Muscle layer of colon (tissue), 2 donors: ENCODE results near the gene ZNF740.
A peak's percentile ranks its signal among the peaks of the same experiment; 100 is the strongest.

Experiments used
- H3K27ac ChIP-seq: one replicate; pipeline ENCODE4 v1.7.0; 2013; ENCODE audit warnings: low read depth, mild to moderate bottlenecking, low read length, moderate library complexity
- H3K27me3 ChIP-seq, 2 donors: one replicate each; pipeline ENCODE4 v1.7.0; 2013; ENCODE audit warnings: low read length in 2 of 2, mild to moderate bottlenecking in 2 of 2; ENCODE audit not compliant: insufficient read depth in 2 of 2, control insufficient read depth in 1 of 2
- H3K36me3 ChIP-seq: one replicate; pipeline ENCODE4 v1.7.0; 2013; ENCODE audit warnings: mild to moderate bottlenecking, low read length; ENCODE audit not compliant: insufficient read depth
- H3K4me1 ChIP-seq: one replicate; pipeline ENCODE4 v1.7.0; 2013; ENCODE audit warnings: mild to moderate bottlenecking, low read length; ENCODE audit not compliant: insufficient read depth
- H3K4me3 ChIP-seq, 2 donors: one replicate each; pipeline ENCODE4 v1.7.0; 2013; ENCODE audit warnings: low read length in 2 of 2, low read depth in 1 of 2, mild to moderate bottlenecking in 1 of 2, moderate library complexity in 1 of 2
- H3K9ac ChIP-seq: one replicate; pipeline ENCODE4 v1.7.0; 2013; ENCODE audit warnings: low read length
- H3K9me3 ChIP-seq: one replicate; pipeline ENCODE4 v1.7.0; 2013; ENCODE audit warnings: mild to moderate bottlenecking, low read length
- donor health status: abdominal sarcoma.
- donor health status: Adenocarcinoma of cecum.

Gene ZNF740, protein sequence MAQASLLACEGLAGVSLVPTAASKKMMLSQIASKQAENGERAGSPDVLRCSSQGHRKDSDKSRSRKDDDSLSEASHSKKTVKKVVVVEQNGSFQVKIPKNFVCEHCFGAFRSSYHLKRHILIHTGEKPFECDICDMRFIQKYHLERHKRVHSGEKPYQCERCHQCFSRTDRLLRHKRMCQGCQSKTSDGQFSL

DNA sequence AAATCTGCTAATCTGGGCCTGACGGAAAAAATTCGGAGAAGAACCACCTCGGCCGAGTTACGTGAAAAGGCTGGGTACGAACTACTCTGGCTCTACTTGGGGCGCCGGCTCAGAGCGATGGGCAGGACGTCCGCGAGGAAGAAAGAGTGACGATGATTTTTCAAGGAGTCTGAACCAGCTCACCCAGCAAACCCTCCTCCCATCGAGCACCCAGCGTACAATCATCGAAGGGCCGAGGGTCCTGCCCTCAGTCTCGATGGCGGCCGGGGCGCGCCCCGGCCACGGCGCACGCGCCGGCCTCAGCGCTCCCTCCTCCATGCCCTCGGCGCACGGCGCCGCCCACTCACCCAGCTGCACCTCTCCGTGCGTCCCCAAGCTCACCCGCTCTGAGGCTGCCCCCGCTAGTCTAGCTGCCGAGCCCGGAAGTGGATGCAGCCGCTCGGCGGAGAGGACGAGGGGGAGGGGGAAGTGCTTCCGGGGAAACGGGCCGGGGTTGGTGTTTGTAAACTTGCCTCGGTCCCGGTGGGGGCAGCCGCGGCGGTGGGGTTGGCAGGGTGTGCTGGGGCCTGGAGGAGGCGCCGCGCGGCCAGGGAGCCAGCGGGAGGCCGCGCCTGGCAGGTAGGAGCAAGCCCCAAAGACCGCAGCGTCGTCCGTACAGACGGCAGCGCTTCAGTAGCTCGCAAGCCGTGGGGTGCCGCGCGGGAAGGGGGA lies at the start of gene ZNF740, which contains the start of gene CSAD:
ZNF740 (plus strand) TSS at position 503 of the 711 bp plus-strand sequence. CDS start 1,262 bp downstream, outside the sequence.
CSAD (minus strand) TSS at position 706 of the 711 bp plus-strand sequence. CDS start 7,455 bp downstream, outside the sequence.
- Histone ChIP-seq H3K9ac (peak within 1 kb of the TSS; percentile 78), H3K4me3 (peak within 1 kb of the TSS; percentile 56 to 88), H3K4me1 (peaks cover 47% of the 10 kb centered on the region), H3K27me3 (no peaks in the 10 kb centered on the region), H3K36me3 (peaks cover 33% of the 10 kb centered on the region), H3K9me3 (no peaks in the 10 kb centered on the region), H3K27ac (peak within 1 kb of the TSS; percentile 69)

DNA sequence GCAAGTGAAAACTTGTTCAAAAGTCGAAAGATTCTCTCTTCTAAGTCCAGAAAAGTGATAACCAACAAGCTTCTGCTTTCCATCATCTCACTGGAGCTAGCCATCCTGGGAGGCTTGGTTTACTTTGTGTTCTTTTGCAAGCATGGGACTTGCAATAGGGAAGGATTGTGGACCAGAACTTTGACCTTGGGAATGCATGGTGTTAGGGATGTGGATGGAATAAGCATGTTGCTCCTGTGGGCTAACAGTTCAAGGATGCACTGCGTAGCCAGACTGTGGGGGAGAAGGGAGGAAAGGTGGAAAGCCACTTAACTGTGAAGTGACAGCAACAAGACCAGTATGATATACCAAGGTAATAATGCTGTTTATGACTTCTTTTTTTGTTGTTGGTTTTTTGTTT lies 48.7 kb upstream of the ZNF740 start:
- Histone ChIP-seq H3K9me3 (no peaks in the 10 kb centered on the region), H3K36me3 (no peaks in the 10 kb centered on the region), H3K9ac (no peak overlapping the region), H3K4me3 (no peak overlapping the region), H3K27me3 (no peaks in the 10 kb centered on the region), H3K27ac (no peak overlapping the region), H3K4me1 (no peaks in the 10 kb centered on the region)

DNA sequence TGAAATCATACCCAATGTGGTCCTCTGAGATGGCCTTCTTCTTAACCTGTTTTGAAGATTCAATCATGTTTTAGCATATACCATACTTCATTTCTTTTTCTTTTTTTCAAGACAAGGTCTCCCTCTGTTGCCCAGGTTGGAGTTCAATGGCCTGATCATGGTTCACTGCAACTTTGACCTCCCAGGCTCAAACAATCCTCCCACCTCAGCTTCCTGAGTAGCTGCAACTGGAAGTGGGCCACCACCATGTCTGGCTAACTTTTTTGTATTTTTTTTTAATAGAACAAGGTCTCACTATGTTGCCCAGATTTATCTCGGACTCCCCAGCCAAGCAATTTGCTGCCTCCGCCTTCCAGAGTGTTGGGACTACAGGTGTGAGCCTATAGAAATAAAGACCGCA lies 46.8 kb upstream of the ZNF740 start:
- Histone ChIP-seq H3K36me3 (no peaks in the 10 kb centered on the region), H3K27me3 (no peaks in the 10 kb centered on the region), H3K27ac (no peak overlapping the region), H3K4me1 (no peaks in the 10 kb centered on the region), H3K9me3 (no peaks in the 10 kb centered on the region), H3K4me3 (no peak overlapping the region), H3K9ac (no peak overlapping the region)

DNA sequence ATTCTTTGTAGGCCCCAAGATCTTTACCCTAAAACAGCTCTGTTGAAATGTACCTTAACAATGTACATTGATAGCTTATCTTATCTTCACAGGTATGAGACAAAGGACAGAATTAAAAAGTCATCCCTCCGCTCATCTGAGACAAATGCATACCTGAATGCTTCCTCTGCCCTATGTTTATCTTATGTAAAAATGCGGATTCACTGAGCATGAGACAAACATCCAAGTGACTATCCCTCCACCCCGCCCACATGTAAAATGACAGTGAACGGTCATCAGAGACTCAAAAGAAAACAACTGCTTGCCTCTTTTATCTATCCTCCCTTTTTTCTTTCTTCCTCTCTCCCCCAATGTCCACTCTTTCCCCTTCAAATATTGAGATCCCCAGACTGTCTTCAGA lies 37.2 kb upstream of the ZNF740 start:
- Histone ChIP-seq H3K27me3 (no peaks in the 10 kb centered on the region), H3K4me1 (no peaks in the 10 kb centered on the region), H3K36me3 (no peaks in the 10 kb centered on the region), H3K27ac (no peak overlapping the region), H3K4me3 (no peak overlapping the region), H3K9me3 (no peaks in the 10 kb centered on the region), H3K9ac (no peak overlapping the region)

DNA sequence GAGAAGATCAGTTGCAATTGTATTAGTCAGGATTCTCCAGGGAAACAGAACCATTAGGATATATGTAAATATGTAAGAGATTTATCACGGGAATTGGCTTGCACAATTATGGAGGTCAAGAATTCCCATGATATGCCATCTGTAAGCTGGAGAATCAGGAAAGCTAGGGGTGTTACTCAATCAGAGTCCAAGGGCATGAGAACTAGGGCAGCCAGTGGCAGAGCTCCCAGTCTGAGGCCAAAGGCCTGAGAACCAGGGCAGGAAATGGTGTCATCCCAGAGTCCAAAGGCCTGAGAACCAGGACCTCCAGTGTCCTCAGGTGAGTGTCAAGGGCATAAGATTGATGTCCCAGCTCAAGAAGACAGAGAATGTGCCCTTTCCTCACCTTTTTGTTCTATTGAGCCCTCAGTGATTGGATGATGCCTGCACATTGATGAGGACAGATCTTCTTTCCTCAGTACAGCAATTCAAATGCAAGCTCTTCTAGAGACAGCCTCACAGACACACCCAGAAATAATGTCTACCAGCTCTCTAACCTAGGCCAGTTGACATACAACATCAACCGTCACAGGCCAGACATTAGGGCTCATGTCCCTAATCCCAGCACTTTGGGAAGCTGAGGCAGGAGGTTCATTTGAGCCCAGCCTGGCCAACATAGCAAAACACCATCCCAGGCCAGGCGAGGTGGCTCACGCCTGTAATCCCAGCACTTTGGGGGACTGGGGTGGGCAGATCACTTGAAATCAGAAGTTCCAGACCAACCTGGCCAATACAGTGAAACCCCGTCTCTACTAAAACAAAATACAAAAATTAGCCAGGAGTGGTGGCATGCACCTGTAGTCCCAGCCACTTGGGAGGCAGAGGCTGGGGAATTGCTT lies 34.9 kb upstream of the ZNF740 start:
- Histone ChIP-seq H3K27me3 (no peaks in the 10 kb centered on the region), H3K27ac (no peak overlapping the region), H3K9ac (no peak overlapping the region), H3K36me3 (no peaks in the 10 kb centered on the region), H3K9me3 (no peaks in the 10 kb centered on the region), H3K4me3 (no peak overlapping the region), H3K4me1 (no peaks in the 10 kb centered on the region)

DNA sequence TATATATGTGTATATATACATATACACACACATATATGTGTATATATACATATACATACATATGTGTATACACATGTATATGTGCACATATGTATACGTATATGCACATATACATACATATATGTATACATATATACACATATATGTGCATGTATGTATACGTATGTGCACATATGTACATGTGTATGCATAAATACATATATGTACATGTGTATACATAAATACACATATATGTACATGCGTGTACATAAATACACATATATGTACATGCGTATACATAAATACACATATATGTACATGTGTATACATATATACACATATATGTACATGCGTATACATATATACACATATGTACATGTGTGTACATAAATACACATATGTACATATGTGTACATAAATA lies 33.3 kb upstream of the ZNF740 start:
- H3K27ac ChIP-seq: no peak overlapping the region
- no peaks in the 10 kb centered on the region for H3K36me3 ChIP-seq
- H3K27me3 ChIP-seq: no peaks in the 10 kb centered on the region
- no peak overlapping the region for H3K4me3 ChIP-seq
- H3K4me1 ChIP-seq: no peaks in the 10 kb centered on the region
- no peaks in the 10 kb centered on the region for H3K9me3 ChIP-seq
- H3K9ac ChIP-seq: no peak overlapping the region

DNA sequence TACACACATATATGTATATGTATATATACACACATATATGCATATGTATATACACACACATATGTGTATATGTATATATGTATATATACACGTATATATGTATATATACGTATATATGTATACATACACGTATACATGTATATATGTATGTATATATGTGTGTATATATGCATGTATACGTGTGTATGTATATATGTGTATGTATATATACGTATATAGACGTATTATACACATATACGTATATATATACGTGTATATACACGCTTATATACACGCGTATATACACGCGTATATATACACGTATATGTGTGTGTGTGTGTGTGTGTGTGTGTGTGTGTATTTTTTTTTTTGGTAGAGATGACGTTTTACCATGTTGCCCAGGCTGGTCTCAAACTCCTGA lies 32.9 kb upstream of the ZNF740 start:
- H3K9ac ChIP-seq: no peak overlapping the region
- H3K27me3 ChIP-seq: no peaks in the 10 kb centered on the region
- H3K9me3 ChIP-seq: no peaks in the 10 kb centered on the region
- no peak overlapping the region for H3K27ac ChIP-seq
- no peaks in the 10 kb centered on the region for H3K36me3 ChIP-seq
- H3K4me3 ChIP-seq: no peak overlapping the region
- H3K4me1 ChIP-seq: no peaks in the 10 kb centered on the region

DNA sequence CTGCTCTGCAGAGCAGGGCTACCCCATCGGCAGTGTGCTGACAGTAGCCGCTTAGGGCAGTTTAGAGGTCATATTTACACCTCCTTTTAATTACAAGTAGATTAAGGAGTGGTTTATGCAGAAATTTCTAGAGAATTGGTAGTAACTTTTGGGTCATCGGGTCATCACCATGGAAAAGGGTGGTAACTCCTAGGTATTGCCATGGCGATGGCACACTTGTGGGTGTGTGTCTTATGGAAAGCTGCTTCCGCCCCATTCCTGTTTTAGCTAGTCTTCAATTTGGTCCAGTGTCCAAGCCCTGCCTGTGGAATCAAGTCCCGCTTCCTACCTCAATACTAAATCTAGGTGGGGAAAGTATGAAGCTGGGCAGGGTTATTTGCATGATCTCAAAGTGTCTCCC lies 29.5 kb upstream of the ZNF740 start:
- Histone ChIP-seq H3K4me3 (no peak overlapping the region), H3K9ac (no peak overlapping the region), H3K9me3 (no peaks in the 10 kb centered on the region), H3K27ac (no peak overlapping the region), H3K4me1 (no peaks in the 10 kb centered on the region), H3K27me3 (no peaks in the 10 kb centered on the region), H3K36me3 (no peaks in the 10 kb centered on the region)

DNA sequence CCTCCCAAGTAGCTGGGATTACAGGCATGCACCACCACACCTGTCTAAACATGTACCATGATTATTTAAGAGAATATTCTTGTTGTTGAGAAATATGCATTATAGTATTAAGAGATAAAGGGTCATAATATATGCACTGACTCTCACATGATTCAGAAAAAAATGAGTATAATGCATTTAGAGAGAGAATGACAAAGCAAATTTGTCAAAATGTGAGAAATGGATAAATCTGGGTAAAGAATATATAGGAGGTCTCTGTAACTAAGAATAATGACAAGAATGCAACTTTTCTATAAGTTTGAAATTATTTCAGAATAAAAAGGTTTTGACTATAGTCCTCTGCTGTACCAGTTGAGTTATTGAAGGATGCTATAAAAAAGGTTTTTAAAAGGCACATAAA lies 28.1 kb upstream of the ZNF740 start:
- no peak overlapping the region for H3K4me3 ChIP-seq
- H3K9ac ChIP-seq: no peak overlapping the region
- no peak overlapping the region for H3K27ac ChIP-seq
- H3K36me3 ChIP-seq: no peaks in the 10 kb centered on the region
- H3K27me3 ChIP-seq: no peaks in the 10 kb centered on the region
- no peaks in the 10 kb centered on the region for H3K4me1 ChIP-seq
- H3K9me3 ChIP-seq: no peaks in the 10 kb centered on the region

DNA sequence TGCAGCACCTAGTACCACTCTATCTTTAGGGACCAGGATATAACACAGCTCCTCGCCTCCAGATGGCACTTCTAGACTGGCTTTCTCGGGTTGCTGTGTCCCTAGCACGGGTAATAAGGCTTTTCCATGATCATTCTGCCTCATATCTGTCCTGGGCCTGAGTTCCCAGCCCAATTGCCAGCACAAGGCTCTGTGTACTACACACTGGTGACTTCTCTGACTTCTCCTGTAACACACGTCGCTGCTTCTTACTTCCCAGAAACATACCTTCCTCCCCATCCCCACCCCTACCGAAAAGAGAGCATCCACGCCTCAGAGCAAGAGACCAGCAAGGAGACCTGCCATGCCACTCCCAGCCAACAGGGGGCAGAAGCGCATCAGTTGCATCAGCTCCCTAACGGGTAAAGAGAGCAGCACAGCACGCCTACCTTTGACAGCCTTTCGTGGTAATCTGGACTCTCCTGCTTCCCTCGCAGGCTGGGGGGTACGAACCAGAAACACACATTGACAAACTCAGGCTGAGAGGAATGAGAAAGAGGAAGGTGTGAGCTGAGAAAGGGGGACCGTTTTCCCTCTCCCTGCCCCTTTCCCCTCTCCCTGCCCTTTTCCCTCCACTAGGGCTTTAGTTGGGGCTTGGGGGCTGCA lies 21.2 kb upstream of the ZNF740 start:
- Histone ChIP-seq H3K27me3 (no peaks in the 10 kb centered on the region), H3K4me1 (peaks cover 7% of the 10 kb centered on the region), H3K9me3 (no peaks in the 10 kb centered on the region), H3K27ac (no peak overlapping the region), H3K36me3 (peaks cover 9% of the 10 kb centered on the region), H3K4me3 (no peak overlapping the region), H3K9ac (no peak overlapping the region)

DNA sequence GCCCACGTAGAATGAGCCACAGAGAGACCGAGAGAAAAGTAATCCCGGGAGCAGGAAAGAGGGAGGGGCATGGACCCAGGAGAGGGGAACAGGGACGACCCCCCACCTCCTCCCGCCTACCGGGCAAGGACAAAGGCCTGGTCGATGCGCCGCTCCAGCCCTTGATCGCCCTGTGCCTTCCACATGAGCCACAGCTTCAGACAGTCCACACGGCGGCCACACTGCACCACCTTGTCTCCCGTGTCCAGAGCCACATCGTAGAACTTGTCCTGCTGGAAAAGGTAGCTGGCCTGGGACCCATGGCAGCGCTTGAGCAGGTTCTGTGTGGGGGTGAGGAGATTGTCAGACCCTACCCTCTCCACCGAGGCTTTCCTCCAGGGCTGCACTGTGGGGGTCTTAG lies 20.5 kb upstream of the ZNF740 start:
- peaks cover 9% of the 10 kb centered on the region for H3K36me3 ChIP-seq
- H3K9me3 ChIP-seq: no peaks in the 10 kb centered on the region
- H3K27me3 ChIP-seq: no peaks in the 10 kb centered on the region
- peaks cover 7% of the 10 kb centered on the region for H3K4me1 ChIP-seq
- no peak overlapping the region for H3K4me3 ChIP-seq
- no peak overlapping the region for H3K9ac ChIP-seq
- H3K27ac ChIP-seq: no peak overlapping the region
